A549 (cell line): ENCODE results near the gene EBP. TPM values are rescaled to one million over a fixed set of nuclear protein-coding genes. Genes with fewer than 3 reads are reported as not detected.
A peak's percentile ranks its signal among the peaks of the same experiment; 100 is the strongest.

ENCODE experiments used
- ATAC-seq, 2 experiments: fragments of 200-7000 bp in 1 of 2; fragments of >200 bp in 1 of 2; cut with Nextera tagmentation in 1 of 2; cut with Tn5 transposase in 1 of 2; 3 replicates each; pipeline versions ENCODE4 v1.8.0 to v1.9.1; 2018 to 2020; ENCODE audit warnings: mild to moderate bottlenecking in 1 of 2, moderate library complexity in 1 of 2
- CTCF ChIA-PET: fragments of 300-600 bp; sonication (Branson Sonifier 250); formaldehyde crosslinking; extraction: SDS; loops from one replicate; lab custom pipeline; 2021; ENCODE audit warnings: antibody characterized with exemption, inconsistent platforms; lab: Yijun Ruan, JAX
- POLR2A ChIA-PET: fragments of 350-600 bp; formaldehyde crosslinking; extraction: SDS; loops from one replicate; lab custom pipeline; 2021; ENCODE audit warnings: antibody characterized with exemption, inconsistent platforms; lab: Yijun Ruan, JAX
- DNase-seq, 2 experiments: peaks; one replicate each; pipeline versions ENCODE4 v3.0.0 to v3.0.0-alpha.2; 2011 to 2016; ENCODE audit warnings: low read depth in 1 of 2, low spot score in 1 of 2
- FAIRE-seq: peaks from 2 replicates; lab custom pipeline; 2011; peaks lifted over from hg19 to GRCh38; lab: Jason Lieb, UNC
- H3K27ac ChIP-seq, 2 experiments: fragments of >200 bp; sonication (Bioruptor Twin); formaldehyde crosslinking; 3 replicates each; pipeline ENCODE4 v1.5.1; 2016 to 2017
- H3K4me1 ChIP-seq: fragments of >200 bp; sonication (Bioruptor Twin); formaldehyde crosslinking; 3 replicates; pipeline ENCODE4 v1.6.1; 2016
- H3K4me2 ChIP-seq: fragments of >200 bp; sonication (Bioruptor Twin); formaldehyde crosslinking; 3 replicates; pipeline ENCODE4 v1.6.1; 2016
- H3K4me3 ChIP-seq: fragments of >200 bp; sonication (Bioruptor Twin); formaldehyde crosslinking; 3 replicates; pipeline ENCODE4 v1.5.1; 2016
- H3K9me3 ChIP-seq: fragments of >200 bp; sonication (Bioruptor Twin); formaldehyde crosslinking; 3 replicates; pipeline ENCODE4 v1.6.1; 2016
- ATOH8 ChIP-seq: fragments of 250-450 bp; sonication (Bioruptor Pico); IDR thresholded peaks from 2 replicates; pipeline ENCODE4 v1.5.0; 2020; ENCODE audit warnings: low read depth, mild to moderate bottlenecking, moderate library complexity
- CBX2 ChIP-seq: fragments of 200-600 bp; sonication (generic); IDR thresholded peaks from 2 replicates; pipeline ENCODE4 v1.6.1; 2016; ENCODE audit warnings: low read depth, mild to moderate bottlenecking, borderline replicate concordance
- CHD2 ChIP-seq: fragments of 150-350 bp; IDR thresholded peaks from 2 replicates; pipeline ENCODE4 v1.6.1; 2014; ENCODE audit warnings: low read length; ENCODE audit not compliant: partially characterized antibody
- CHD4 ChIP-seq: fragments of 200-600 bp; sonication (generic); IDR thresholded peaks from 2 replicates; pipeline ENCODE4 v1.6.1; 2016; ENCODE audit warnings: antibody characterized with exemption, mild to moderate bottlenecking, borderline replicate concordance
- E2F6 ChIP-seq: IDR thresholded peaks from 2 replicates; pipeline ENCODE4 v1.6.1; 2012; ENCODE audit warnings: low read depth, borderline replicate concordance
- EP300 ChIP-seq, 2 experiments: fragments of >200 bp; sonication (Bioruptor Twin); formaldehyde crosslinking; IDR thresholded peaks; 2 replicates in 1 of 2; 3 replicates in 1 of 2; pipeline ENCODE4 v1.6.1; 2016 to 2017
- FOSL2 ChIP-seq, 2 experiments: fragments of 450-650 bp in 1 of 2; fragments of >200 bp in 1 of 2; sonication (Bioruptor Twin) in 1 of 2; formaldehyde crosslinking; IDR thresholded peaks; 2 replicates each; pipeline versions ENCODE4 v1.5.0 to v1.6.1; 2016 to 2020; ENCODE audit warnings: mild to moderate bottlenecking in 1 of 2, moderate library complexity in 1 of 2
- GATA3 ChIP-seq: IDR thresholded peaks from 2 replicates; pipeline ENCODE4 v1.6.1; 2012; ENCODE audit warnings: borderline replicate concordance
- HDAC2 ChIP-seq: fragments of 200-600 bp; sonication (generic); IDR thresholded peaks from 2 replicates; pipeline ENCODE4 v1.6.1; 2016
- HES2 ChIP-seq: fragments of >200 bp; sonication (Bioruptor Twin); formaldehyde crosslinking; IDR thresholded peaks from 2 replicates; pipeline ENCODE4 v1.6.1; 2016
- HOXA7 ChIP-seq: fragments of 250-450 bp; sonication (Bioruptor Pico); IDR thresholded peaks from 2 replicates; pipeline ENCODE4 v1.5.0; 2020; ENCODE audit warnings: mild to moderate bottlenecking, moderate library complexity
- JUNB ChIP-seq: fragments of >200 bp; sonication (Bioruptor Twin); formaldehyde crosslinking; IDR thresholded peaks from 2 replicates; pipeline ENCODE4 v1.6.1; 2016
- KDM1A ChIP-seq: fragments of 200-600 bp; sonication (generic); IDR thresholded peaks from 2 replicates; pipeline ENCODE4 v1.6.1; 2016; ENCODE audit warnings: low read depth, mild to moderate bottlenecking
- KDM5A ChIP-seq: fragments of 200-600 bp; sonication (generic); IDR thresholded peaks from 2 replicates; pipeline ENCODE4 v1.6.1; 2016; ENCODE audit warnings: antibody characterized with exemption, mild to moderate bottlenecking
- MAZ ChIP-seq: fragments of 150-350 bp; IDR thresholded peaks from 2 replicates; pipeline ENCODE4 v1.6.1; 2014; ENCODE audit warnings: antibody characterized with exemption, low read depth, low read length, borderline replicate concordance
- NPAS2 ChIP-seq: fragments of 250-450 bp; sonication (Bioruptor Pico); IDR thresholded peaks from 2 replicates; pipeline ENCODE4 v1.8.0; 2022; ENCODE audit warnings: mild to moderate bottlenecking, moderate library complexity, borderline replicate concordance
- PBX3 ChIP-seq: IDR thresholded peaks from 2 replicates; pipeline ENCODE4 v1.6.1; 2012
- PHF8 ChIP-seq: fragments of 200-600 bp; sonication (generic); IDR thresholded peaks from 2 replicates; pipeline ENCODE4 v1.6.1; 2016; ENCODE audit warnings: low read depth, mild to moderate bottlenecking, antibody characterized with exemption, moderate library complexity, borderline replicate concordance
- POLR2AphosphoS2 ChIP-seq: conservative IDR thresholded peaks from 2 replicates; pipeline ENCODE4 v1.6.1; 2012; ENCODE audit warnings: low read length, improper control_type of control experiment, inconsistent platforms
- RAD21 ChIP-seq, 2 experiments: fragments of >200 bp in 1 of 2; sonication (Bioruptor Twin) in 1 of 2; formaldehyde crosslinking in 1 of 2; IDR thresholded peaks in 1 of 2; conservative IDR thresholded peaks in 1 of 2; 2 replicates in 1 of 2; 3 replicates in 1 of 2; pipeline ENCODE4 v1.6.1; 2012 to 2018; ENCODE audit warnings: inconsistent platforms in 1 of 2
- RARB ChIP-seq: fragments of 250-450 bp; sonication (Bioruptor Pico); IDR thresholded peaks from 2 replicates; pipeline ENCODE4 v1.8.0; 2021; ENCODE audit warnings: mild to moderate bottlenecking, moderate library complexity
- RNF2 ChIP-seq: fragments of 200-600 bp; sonication (generic); IDR thresholded peaks from 2 replicates; pipeline ENCODE4 v1.6.1; 2016; ENCODE audit warnings: low read depth, mild to moderate bottlenecking, antibody characterized with exemption, moderate library complexity, borderline replicate concordance
- SMC3 ChIP-seq: fragments of >200 bp; sonication (Bioruptor Twin); formaldehyde crosslinking; IDR thresholded peaks from 3 replicates; pipeline ENCODE4 v1.6.1; 2018; ENCODE audit warnings: inconsistent platforms
- ZC3H11A ChIP-seq: fragments of 450-650 bp; IDR thresholded peaks from 2 replicates; pipeline ENCODE4 v1.6.1; 2014; ENCODE audit warnings: antibody characterized with exemption, mild to moderate bottlenecking
- ZFP36 ChIP-seq: fragments of 450-650 bp; IDR thresholded peaks from 2 replicates; pipeline ENCODE4 v1.6.1; 2014; ENCODE audit warnings: borderline replicate concordance; ENCODE audit not compliant: partially characterized antibody
- ZSCAN20 ChIP-seq: fragments of 250-450 bp; sonication (Bioruptor Pico); IDR thresholded peaks from 2 replicates; pipeline ENCODE4 v1.8.0; 2022; ENCODE audit warnings: mild to moderate bottlenecking, moderate library complexity
- WGBS: methylation state at CpG from one replicate; pipeline ENCODE4 v1.1.6; 2017; ENCODE audit errors: missing lambda C conversion rate; 5-methylcytosine and 5-hydroxymethylcytosine counted together
- polyA plus RNA-seq, 4 experiments: library from polyadenylated mRNA; depleted of rRNA in 3 of 4; stranded (reverse); fragments of >200 nt; fragmentation: RNase III in 1 of 4; extraction: RNeasy Plus Mini Kit Qiagen cat#74134 plus additional on column Dnase treatment in 1 of 4; gene quantifications; 2 replicates in 3 of 4; 3 replicates in 1 of 4; pipeline ENCODE4 v1.2.3, GENCODE V29; 2011 to 2017

Gene EBP
- polyA plus RNA-seq, 2 of the 4 experiments (the other 2 are of a cell fraction): 82.9 to 159 TPM

- no peak for FAIRE-seq
- CTCF ChIA-PET: no interaction called here
- no peak overlapping the region for H3K4me3 ChIP-seq
- ATAC-seq: no peak
- no peak overlapping the region for H3K27ac ChIP-seq
- POLR2A ChIA-PET: no interaction called here
- no peak for DNase-seq
- no peak for TF ChIP-seq SMC3
- TF ChIP-seq RNF2: no peak
- no peak for TF ChIP-seq E2F6
- TF ChIP-seq RAD21 (conservative IDR thresholded peaks at IDR 0.05 in 1 of 2, IDR thresholded peaks at IDR 0.05 in 1 of 2): no peak
- TF ChIP-seq GATA3: no peak
- TF ChIP-seq HOXA7 (CRISPR knock-in tag): no peak
- no peak for TF ChIP-seq EP300 (IDR thresholded peaks at IDR 0.05)
- no peak for TF ChIP-seq CHD2
- TF ChIP-seq ZSCAN20 (CRISPR knock-in tag): no peak
- TF ChIP-seq HES2: no peak
- no peak for TF ChIP-seq PBX3
- no peak for TF ChIP-seq FOSL2 (IDR thresholded peaks at IDR 0.05)
- TF ChIP-seq FOSL2 (CRISPR knock-in tag; IDR thresholded peaks at IDR 0.05): no peak
- no peak for TF ChIP-seq JUNB
- no peak for TF ChIP-seq ATOH8
- TF ChIP-seq HDAC2: no peak
- TF ChIP-seq ZC3H11A: no peak
- no peak for TF ChIP-seq MAZ
- TF ChIP-seq NPAS2 (CRISPR knock-in tag): no peak
- H3K4me1 ChIP-seq: peaks cover 5% of the 10 kb centered on the region; the same call in 1 of the 3 replicates
- WGBS: 96% methylated on average over 3 of the region's 3 CpGs
- H3K4me2 ChIP-seq: no peak overlapping the region
- no peaks in the 10 kb centered on the region for H3K9me3 ChIP-seq
Observed at GRCh38 chrX:48480583-48480982, 41.0 kb upstream of the EBP start.

GRCh38 chrX:48482526-48482925 is 39.1 kb upstream of the EBP start:
- no peak for DNase-seq
- Histone ChIP-seq H3K9me3 (no peaks in the 10 kb centered on the region), H3K4me2 (no peak overlapping the region), H3K4me1 (no peaks in the 10 kb centered on the region; the same call in 2 of the 3 replicates), H3K4me3 (no peak overlapping the region), H3K27ac (no peak overlapping the region)
- 92% methylated on average over 7 of the region's 7 CpGs for WGBS
- CTCF ChIA-PET: interaction anchor here (0.6 to 1.9 kb wide), 2 partner anchors 12 to 57 kb away, joined by 3 to 7 read pairs; partner anchors contain the start of gene TBC1D25
- POLR2A ChIA-PET: no interaction called here
- TF ChIP-seq CBX2: no peak
- no peak for TF ChIP-seq PHF8
- no peak for TF ChIP-seq KDM5A
- TF ChIP-seq CHD4: no peak
- TF ChIP-seq HDAC2: no peak
- FAIRE-seq: no peak
- no peak for ATAC-seq

GRCh38 chrX:48487362-48487798 is 34.2 kb upstream of the EBP start:
- H3K4me2 ChIP-seq: no peak overlapping the region
- H3K4me1 ChIP-seq: peaks cover 6% of the 10 kb centered on the region; the same call in 2 of the 3 replicates
- H3K9me3 ChIP-seq: no peaks in the 10 kb centered on the region
- FAIRE-seq (no peak), ATAC-seq (peak; percentile 48 to 70), DNase-seq (peak in 1 of 2 experiments; percentile 65)
- TF ChIP-seq NPAS2 (CRISPR knock-in tag): no peak
- TF ChIP-seq E2F6: no peak
- TF ChIP-seq POLR2AphosphoS2: no peak
- no peak for TF ChIP-seq RNF2
- TF ChIP-seq ZSCAN20 (CRISPR knock-in tag): no peak
- TF ChIP-seq ZFP36: no peak
- TF ChIP-seq PHF8: no peak
- no peak for TF ChIP-seq RARB (CRISPR knock-in tag)
- TF ChIP-seq KDM1A: no peak
- TF ChIP-seq CHD4: no peak
- no peak for TF ChIP-seq HDAC2
- CTCF ChIA-PET: no interaction called here
- POLR2A ChIA-PET: no interaction called here
- H3K27ac ChIP-seq: no peak overlapping the region
- no peak overlapping the region for H3K4me3 ChIP-seq
- 70% methylated on average over 9 of the region's 10 CpGs for WGBS
